ENCODE data around the gene ARRDC1.

- TF ChIP-seq HMGXB4 (CRISPR knock-in tag; IDR thresholded peaks at IDR 0.05; ENCODE audit: borderline replicate concordance): no peak
- TF ChIP-seq RAD21 (conservative IDR thresholded peaks at IDR 0.05 in 1 of 2, IDR thresholded peaks at IDR 0.05 in 1 of 2): no peak
- TF ChIP-seq POLR2A (IDR thresholded peaks at IDR 0.05; ENCODE audit: low read length): no peak
- no peak for TF ChIP-seq USF2 (IDR thresholded peaks at IDR 0.05)
- no peak for TF ChIP-seq CTCF (IDR thresholded peaks at IDR 0.05)
- TF ChIP-seq KDM1A (IDR thresholded peaks at IDR 0.05; ENCODE audit: low read depth): no peak
- no peak for TF ChIP-seq PBX3 (IDR thresholded peaks at IDR 0.05)
Observed at GRCh38 chr9:137556069-137556838, 49.2 kb upstream of the ARRDC1 start.

All from A549 (cell line).